Loucy (cell line): ENCODE data around the gene STX7.

Experiments used
- H2AFZ ChIP-seq: fragments of 200-600 bp; sonication (generic); 2 replicates; pipeline ENCODE4 v1.6.0; 2016; ENCODE audit warnings: antibody characterized with exemption, mild to moderate bottlenecking, low read length, moderate library complexity
- H3F3A ChIP-seq: fragments of 200-600 bp; 2 replicates; pipeline ENCODE4 v1.6.0; 2016; ENCODE audit warnings: antibody characterized with exemption, low read depth, mild to moderate bottlenecking
- H3K27me3 ChIP-seq: fragments of 200-600 bp; sonication (generic); 2 replicates; pipeline ENCODE4 v1.6.1; 2014; ENCODE audit warnings: low read length, mild to moderate bottlenecking; ENCODE audit not compliant: insufficient read depth, poor library complexity, severe bottlenecking
- H3K36me3 ChIP-seq: fragments of 200-600 bp; sonication (generic); 2 replicates; pipeline ENCODE4 v1.6.1; 2016; ENCODE audit warnings: low read length; ENCODE audit not compliant: insufficient read depth
- H3K4me1 ChIP-seq: fragments of 200-600 bp; sonication (generic); 2 replicates; pipeline ENCODE4 v1.5.1; 2014; ENCODE audit warnings: low read length, mild to moderate bottlenecking; ENCODE audit not compliant: insufficient read depth, poor library complexity, severe bottlenecking
- H3K4me2 ChIP-seq: fragments of 200-600 bp; sonication (generic); 2 replicates; pipeline ENCODE4 v1.6.0; 2014; ENCODE audit warnings: antibody characterized with exemption, low read length, low read depth, mild to moderate bottlenecking; ENCODE audit not compliant: poor library complexity, severe bottlenecking
- H3K4me3 ChIP-seq: fragments of 200-600 bp; sonication (generic); 2 replicates; pipeline ENCODE4 v1.5.1; 2014; ENCODE audit warnings: low read length, mild to moderate bottlenecking, mixed read lengths; ENCODE audit not compliant: poor library complexity, severe bottlenecking
- H3K79me2 ChIP-seq: fragments of 200-600 bp; sonication (generic); 2 replicates; pipeline ENCODE4 v1.6.1; 2014; ENCODE audit warnings: low read length; ENCODE audit not compliant: insufficient read depth
- H3K9ac ChIP-seq: fragments of 200-600 bp; sonication (generic); 2 replicates; pipeline ENCODE4 v1.6.0; 2014; ENCODE audit warnings: mild to moderate bottlenecking, low read depth, low read length, moderate library complexity; ENCODE audit not compliant: poor library complexity, severe bottlenecking
- H3K9me2 ChIP-seq: fragments of 200-600 bp; sonication (generic); replicated peaks from 2 replicates; pipeline ENCODE4 v1.6.1; 2016; ENCODE audit warnings: low read depth, low read length, mixed read lengths
- H3K9me3 ChIP-seq: fragments of 200-600 bp; sonication (generic); 2 replicates; pipeline ENCODE4 v1.6.1; 2014; ENCODE audit warnings: mild to moderate bottlenecking, antibody characterized with exemption, low read length, low read depth; ENCODE audit not compliant: insufficient read depth
- H4K20me1 ChIP-seq: fragments of 200-600 bp; sonication (generic); 2 replicates; pipeline ENCODE4 v1.6.0; 2014; ENCODE audit warnings: antibody characterized with exemption, low read length, mild to moderate bottlenecking; ENCODE audit not compliant: insufficient read depth, poor library complexity, severe bottlenecking
- CTCF ChIP-seq: fragments of 200-600 bp; sonication (generic); conservative IDR thresholded peaks from 2 replicates; pipeline ENCODE4 v1.5.1; 2014; ENCODE audit warnings: mild to moderate bottlenecking, antibody characterized with exemption, low read length
- EZH2phosphoT487 ChIP-seq: fragments of 200-600 bp; IDR thresholded peaks from 2 replicates; pipeline ENCODE4 v1.6.1; 2018; ENCODE audit warnings: antibody characterized with exemption, mild to moderate bottlenecking, moderate library complexity, borderline replicate concordance

STX7 gene

GRCh38 chr6:132487762-132488161, 25.2 kb downstream of the STX7 start:
- H3K4me2 ChIP-seq, result no peak overlapping the region
- no peak overlapping the region for H2AFZ ChIP-seq
- H4K20me1 ChIP-seq, result no peaks in the 10 kb centered on the region
- no peaks in the 10 kb centered on the region for H3K9me3 ChIP-seq
- TF ChIP-seq EZH2phosphoT487 (no peak), CTCF (no peak)
- H3K36me3 ChIP-seq, result no peaks in the 10 kb centered on the region
- no peaks in the 10 kb centered on the region for H3K27me3 ChIP-seq
- H3F3A ChIP-seq, result no peaks in the 10 kb centered on the region
- H3K79me2 ChIP-seq, result no peaks in the 10 kb centered on the region
- no peak overlapping the region for H3K4me3 ChIP-seq
- H3K9ac ChIP-seq, result no peak overlapping the region
- no peaks in the 10 kb centered on the region for H3K4me1 ChIP-seq
- H3K9me2 ChIP-seq, result no peaks in the 10 kb centered on the region

GRCh38 chr6:132484680-132485018, 28.3 kb downstream of the STX7 start:
- H3K9ac ChIP-seq, result no peak overlapping the region
- no peaks in the 10 kb centered on the region for H3F3A ChIP-seq
- TF ChIP-seq CTCF, result no peak
- no peak for TF ChIP-seq EZH2phosphoT487
- H3K4me3 ChIP-seq, result no peak overlapping the region
- H3K27me3 ChIP-seq, result no peaks in the 10 kb centered on the region
- H3K9me2 ChIP-seq, result no peaks in the 10 kb centered on the region
- no peak overlapping the region for H2AFZ ChIP-seq
- no peaks in the 10 kb centered on the region for H3K36me3 ChIP-seq
- no peaks in the 10 kb centered on the region for H3K4me1 ChIP-seq
- no peak overlapping the region for H3K4me2 ChIP-seq
- H4K20me1 ChIP-seq, result no peaks in the 10 kb centered on the region
- no peaks in the 10 kb centered on the region for H3K9me3 ChIP-seq
- H3K79me2 ChIP-seq, result no peaks in the 10 kb centered on the region

- peak; percentile 83 for TF ChIP-seq CTCF
- TF ChIP-seq EZH2phosphoT487, result no peak
- H3F3A ChIP-seq, result no peaks in the 10 kb centered on the region
- no peak overlapping the region for H3K4me2 ChIP-seq
- H3K9me3 ChIP-seq, result no peaks in the 10 kb centered on the region
- no peaks in the 10 kb centered on the region for H3K9me2 ChIP-seq
- no peaks in the 10 kb centered on the region for H3K4me1 ChIP-seq
- H3K9ac ChIP-seq, result no peak overlapping the region
- no peaks in the 10 kb centered on the region for H4K20me1 ChIP-seq
- H2AFZ ChIP-seq, result no peak overlapping the region
- no peaks in the 10 kb centered on the region for H3K79me2 ChIP-seq
- no peaks in the 10 kb centered on the region for H3K27me3 ChIP-seq
- no peak overlapping the region for H3K4me3 ChIP-seq
- H3K36me3 ChIP-seq, result no peaks in the 10 kb centered on the region
These were observed 28.9 kb downstream of the STX7 start for GRCh38 chr6:132483779-132484679.
